GM06990 (cell line): ENCODE data around the gene WNT4.
A peak's percentile ranks its signal among the peaks of the same experiment; 100 is the strongest.

Source experiments
- DNase-seq: peaks from one replicate; pipeline ENCODE4 v3.0.0-alpha.2; 2011; ENCODE audit not compliant: insufficient read length; ENCODE audit errors: extremely low read depth
- H3K27me3 ChIP-seq: replicated peaks from 2 replicates; pipeline ENCODE4 v1.6.0; 2011; ENCODE audit warnings: low read length; ENCODE audit not compliant: control insufficient read depth, insufficient read depth
- H3K36me3 ChIP-seq: 2 replicates; pipeline ENCODE4 v1.5.1; 2011; ENCODE audit warnings: low read length; ENCODE audit not compliant: control insufficient read depth, insufficient read depth
- H3K4me3 ChIP-seq: replicated peaks from 2 replicates; pipeline ENCODE4 v1.5.1; 2011; ENCODE audit warnings: low read depth, mild to moderate bottlenecking, control low read depth, low read length
- TF ChIP-seq, protein P1 (sequence below): IDR thresholded peaks from 2 replicates; pipeline ENCODE4 v1.5.1; 2011; ENCODE audit warnings: low read length, control low read depth, mild to moderate bottlenecking, inconsistent platforms; ENCODE audit not compliant: insufficient read depth, poor library complexity, severe bottlenecking

The WNT4 gene

DNA sequence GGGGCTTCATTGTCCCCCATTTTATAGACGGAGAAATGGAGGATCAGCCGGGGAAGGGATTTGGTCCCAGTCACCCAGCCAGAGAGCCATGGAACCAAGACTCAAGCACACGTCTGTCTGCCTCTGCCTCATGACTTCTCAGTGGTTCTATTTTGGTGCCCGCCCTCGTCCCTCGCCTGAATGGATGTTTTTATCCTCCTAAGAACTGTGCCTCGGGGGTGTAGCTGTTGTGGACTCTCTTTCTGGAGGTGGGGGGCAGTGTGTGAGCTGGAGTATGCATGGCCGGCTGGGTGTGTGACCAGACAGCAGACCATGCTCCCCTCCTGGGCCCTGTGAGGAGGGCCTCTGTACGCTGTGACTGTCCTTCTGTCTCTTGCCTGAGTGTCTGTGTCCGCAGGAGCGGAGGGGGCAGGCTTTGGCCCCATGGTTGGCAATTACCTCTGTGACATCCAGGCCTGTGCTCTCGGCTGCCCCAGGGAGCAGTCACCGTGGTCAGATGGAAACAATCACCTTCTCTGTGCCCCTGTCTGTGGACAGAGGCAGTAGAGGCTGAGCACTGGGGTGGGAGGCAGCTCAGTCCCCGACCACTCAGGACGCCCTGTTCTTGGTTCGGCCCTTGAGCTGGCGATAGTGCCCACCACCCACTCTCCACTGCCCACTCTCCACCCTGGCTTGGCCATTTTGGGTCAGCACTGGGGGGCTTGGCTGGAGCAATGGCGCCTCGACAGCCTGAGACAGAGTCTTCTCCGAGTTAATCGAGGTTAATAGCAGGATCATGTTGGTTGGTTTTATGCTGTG is 20.4 kb downstream of the WNT4 start:
- H3K27me3 ChIP-seq, result no peaks in the 10 kb centered on the region
- H3K4me3 ChIP-seq, result no peak overlapping the region
- TF ChIP-seq, protein P1, sequence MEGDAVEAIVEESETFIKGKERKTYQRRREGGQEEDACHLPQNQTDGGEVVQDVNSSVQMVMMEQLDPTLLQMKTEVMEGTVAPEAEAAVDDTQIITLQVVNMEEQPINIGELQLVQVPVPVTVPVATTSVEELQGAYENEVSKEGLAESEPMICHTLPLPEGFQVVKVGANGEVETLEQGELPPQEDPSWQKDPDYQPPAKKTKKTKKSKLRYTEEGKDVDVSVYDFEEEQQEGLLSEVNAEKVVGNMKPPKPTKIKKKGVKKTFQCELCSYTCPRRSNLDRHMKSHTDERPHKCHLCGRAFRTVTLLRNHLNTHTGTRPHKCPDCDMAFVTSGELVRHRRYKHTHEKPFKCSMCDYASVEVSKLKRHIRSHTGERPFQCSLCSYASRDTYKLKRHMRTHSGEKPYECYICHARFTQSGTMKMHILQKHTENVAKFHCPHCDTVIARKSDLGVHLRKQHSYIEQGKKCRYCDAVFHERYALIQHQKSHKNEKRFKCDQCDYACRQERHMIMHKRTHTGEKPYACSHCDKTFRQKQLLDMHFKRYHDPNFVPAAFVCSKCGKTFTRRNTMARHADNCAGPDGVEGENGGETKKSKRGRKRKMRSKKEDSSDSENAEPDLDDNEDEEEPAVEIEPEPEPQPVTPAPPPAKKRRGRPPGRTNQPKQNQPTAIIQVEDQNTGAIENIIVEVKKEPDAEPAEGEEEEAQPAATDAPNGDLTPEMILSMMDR, result no peak
- H3K36me3 ChIP-seq, result peaks cover 9% of the 10 kb centered on the region
- DNase-seq, result no peak

DNA sequence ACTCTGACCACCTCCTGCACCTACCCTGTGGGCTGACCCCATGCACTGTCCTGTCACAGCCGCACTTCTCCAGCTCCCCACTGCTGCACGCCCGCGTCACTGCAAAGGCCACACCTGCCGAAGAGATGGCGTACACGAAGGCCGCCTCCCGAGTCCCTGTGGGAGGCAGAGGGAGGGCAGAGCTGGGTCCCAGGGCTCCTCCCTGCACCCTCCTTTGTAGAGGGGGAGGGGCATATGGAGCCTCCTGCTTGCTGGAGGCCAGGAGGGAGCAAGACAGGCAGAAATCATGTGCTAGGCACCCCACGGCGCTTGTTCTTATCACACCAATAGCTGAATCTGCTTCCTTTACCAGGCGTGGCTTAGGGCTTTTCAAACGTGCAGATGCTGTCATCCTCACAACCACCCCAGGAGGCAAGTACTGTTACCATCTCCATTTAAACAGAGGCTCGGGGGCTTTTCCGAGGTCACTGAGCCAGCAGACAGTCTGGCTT is 21.4 kb downstream of the WNT4 start:
- no peak for DNase-seq
- Histone ChIP-seq H3K27me3 (no peaks in the 10 kb centered on the region), H3K36me3 (peaks cover 11% of the 10 kb centered on the region), H3K4me3 (no peak overlapping the region)
- TF ChIP-seq, protein P1, result no peak

DNA sequence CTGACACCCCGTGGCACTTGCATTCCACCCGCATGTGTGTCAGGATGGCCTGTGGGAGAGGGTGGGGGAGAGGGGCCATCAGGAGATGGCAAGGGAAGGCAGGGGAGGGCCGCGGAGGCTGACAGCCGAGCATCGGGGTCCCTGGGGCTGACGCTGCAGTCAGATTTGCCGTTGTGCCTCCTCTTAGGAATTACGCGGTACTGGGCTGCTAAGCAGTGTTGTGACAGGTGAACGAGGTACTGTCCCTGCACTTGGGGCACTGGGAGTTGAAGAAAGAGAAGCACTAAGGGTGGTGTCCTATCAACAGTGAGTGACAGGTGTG is 22.5 kb downstream of the WNT4 start:
- TF ChIP-seq, protein P1, result no peak
- Histone ChIP-seq H3K4me3 (no peak overlapping the region), H3K27me3 (no peaks in the 10 kb centered on the region), H3K36me3 (peaks cover 11% of the 10 kb centered on the region)
- no peak for DNase-seq

DNA sequence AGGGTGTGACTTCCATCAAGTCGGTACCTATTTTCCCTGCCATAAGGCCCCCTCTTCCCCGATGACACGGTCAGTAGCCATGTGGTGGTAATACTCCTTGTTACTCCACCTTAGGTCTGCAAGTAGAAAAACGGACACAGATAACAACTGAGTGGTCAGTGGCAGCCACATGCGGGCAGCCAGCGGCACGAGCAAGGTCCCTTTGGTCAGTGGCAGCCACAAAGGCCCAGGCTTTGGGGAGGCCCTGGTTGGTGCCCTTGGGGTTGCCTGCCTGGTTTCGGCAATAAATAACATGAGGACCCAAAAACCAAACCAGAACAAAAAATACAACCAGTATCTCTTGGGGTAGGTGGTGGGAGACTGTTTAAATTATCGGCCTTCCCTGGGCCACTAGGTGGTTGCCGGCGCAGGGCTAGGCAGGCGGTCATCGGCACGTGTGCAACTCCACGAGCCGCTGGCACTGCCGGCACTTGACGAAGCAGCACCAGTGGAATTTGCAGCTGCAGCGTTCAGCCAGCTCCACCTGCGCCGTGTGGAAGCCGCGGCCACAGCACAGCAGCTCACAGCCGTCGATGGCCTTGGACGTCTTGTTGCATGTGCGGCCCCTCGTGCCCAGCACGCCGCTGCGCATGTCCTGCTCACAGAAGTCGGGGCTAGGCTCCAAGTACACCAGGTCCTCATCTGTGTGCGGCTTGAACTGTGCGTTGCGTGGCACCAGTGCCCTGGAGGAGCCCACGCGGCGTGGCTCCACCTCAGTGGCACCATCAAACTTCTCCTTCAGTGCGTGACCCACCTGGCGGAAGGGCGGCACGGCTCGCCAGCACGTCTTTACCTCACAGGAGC is 23.1 kb downstream of the WNT4 start:
- H3K4me3 ChIP-seq, result no peak overlapping the region
- no peaks in the 10 kb centered on the region for H3K27me3 ChIP-seq
- TF ChIP-seq, protein P1, result no peak
- peaks cover 11% of the 10 kb centered on the region for H3K36me3 ChIP-seq
- DNase-seq, result no peak

DNA sequence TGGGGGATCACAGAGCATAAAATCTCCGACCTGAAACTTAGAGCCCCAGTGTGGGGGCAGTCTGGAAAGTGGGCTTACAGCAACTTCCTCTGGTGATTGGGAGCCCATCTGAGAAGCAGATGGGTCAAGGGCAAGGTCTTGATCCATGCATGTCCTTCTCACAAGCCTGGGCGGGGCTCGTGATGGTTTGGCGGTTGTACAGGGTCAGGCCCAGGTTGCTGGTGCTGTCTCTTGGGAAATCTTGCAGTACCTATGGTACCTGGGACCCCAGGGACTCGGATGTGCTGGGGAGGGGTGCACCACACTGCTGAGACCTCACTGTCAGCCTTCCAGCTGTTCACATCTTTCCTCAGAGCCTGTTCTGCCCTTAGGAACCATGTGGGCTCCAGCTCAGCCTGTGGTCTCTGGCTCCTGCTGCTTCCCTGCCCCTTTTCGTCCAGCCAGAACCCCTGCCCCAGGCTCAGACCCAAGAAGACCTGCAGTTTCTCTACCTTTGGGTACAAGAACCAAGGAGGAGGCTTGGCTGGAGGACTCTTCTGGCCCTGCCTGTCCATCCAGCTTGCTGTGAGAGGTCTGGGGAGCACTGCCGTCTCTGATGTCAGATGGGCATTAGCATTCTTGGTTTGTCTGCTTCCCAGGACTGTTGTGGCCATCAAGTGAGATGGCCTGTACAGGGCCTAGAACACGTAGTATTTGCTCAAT is 24.5 kb downstream of the WNT4 start:
- TF ChIP-seq, protein P1, result no peak
- peaks cover 12% of the 10 kb centered on the region for H3K36me3 ChIP-seq

More for the DNA sequence above, 24.5 kb downstream of the WNT4 start:
- Histone ChIP-seq H3K4me3 (no peak overlapping the region), H3K27me3 (no peaks in the 10 kb centered on the region)
- DNase-seq, result peak; percentile 42
